HepG2 (cell line): ENCODE measurements around the gene SMAD2.

Experiments
- ASH2L ChIP-seq: fragments of 300-600, 200-600 bp; sonication (generic); IDR thresholded peaks from 2 replicates; pipeline ENCODE4 v1.7.0; 2017; ENCODE audit warnings: low read depth, mild to moderate bottlenecking, moderate library complexity, mixed read lengths, low read length; ENCODE audit not compliant: insufficient read length
- ESRRA ChIP-seq: sonication (generic); formaldehyde crosslinking; IDR thresholded peaks from 2 replicates; pipeline ENCODE4 v1.5.1; 2020; ENCODE audit warnings: mild to moderate bottlenecking, low read depth, missing genetic modification reagents
- HDAC6 ChIP-seq: fragments of 200-600 bp; sonication (generic); IDR thresholded peaks from 2 replicates; pipeline ENCODE4 v1.7.0; 2017; ENCODE audit warnings: mild to moderate bottlenecking, antibody characterized with exemption, low read length, low read depth
- HNF4A ChIP-seq: sonication (generic); formaldehyde crosslinking; IDR thresholded peaks from 2 replicates; pipeline ENCODE4 v1.4.0; 2020; ENCODE audit warnings: missing genetic modification reagents
- U2AF2 ChIP-seq: fragments of 200-400 bp; formaldehyde crosslinking; IDR thresholded peaks from 2 replicates; pipeline ENCODE4 v1.6.1; 2017; ENCODE audit warnings: low read depth, mild to moderate bottlenecking, low read length
- YY1 ChIP-seq: IDR thresholded peaks from 2 replicates; pipeline ENCODE4 v1.6.1; 2011; ENCODE audit warnings: low read length, low read depth, moderate library complexity, mild to moderate bottlenecking; ENCODE audit not compliant: insufficient read depth, insufficient replicate concordance
- TF ChIP-seq, protein P1 (sequence below): sonication (generic); formaldehyde crosslinking; IDR thresholded peaks from 2 replicates; pipeline ENCODE4 v1.4.0; 2020; ENCODE audit warnings: missing genetic modification reagents
- TF ChIP-seq, protein P2 (sequence below): sonication (generic); formaldehyde crosslinking; IDR thresholded peaks from 2 replicates; pipeline ENCODE4 v1.5.0; 2020; ENCODE audit warnings: mild to moderate bottlenecking, missing genetic modification reagents, moderate library complexity
- TF ChIP-seq, protein P3 (sequence below): sonication (generic); formaldehyde crosslinking; IDR thresholded peaks from 2 replicates; pipeline ENCODE4 v1.4.0; 2020; ENCODE audit warnings: missing genetic modification reagents
- TF ChIP-seq, protein P4 (sequence below): sonication (generic); formaldehyde crosslinking; IDR thresholded peaks from 2 replicates; pipeline ENCODE4 v1.4.0; 2020; ENCODE audit warnings: missing genetic modification reagents
- TF ChIP-seq, protein P5 (sequence below): sonication (generic); formaldehyde crosslinking; IDR thresholded peaks from 2 replicates; pipeline ENCODE4 v1.9.0; 2021; ENCODE audit warnings: missing genetic modification reagents, borderline replicate concordance

DNA sequence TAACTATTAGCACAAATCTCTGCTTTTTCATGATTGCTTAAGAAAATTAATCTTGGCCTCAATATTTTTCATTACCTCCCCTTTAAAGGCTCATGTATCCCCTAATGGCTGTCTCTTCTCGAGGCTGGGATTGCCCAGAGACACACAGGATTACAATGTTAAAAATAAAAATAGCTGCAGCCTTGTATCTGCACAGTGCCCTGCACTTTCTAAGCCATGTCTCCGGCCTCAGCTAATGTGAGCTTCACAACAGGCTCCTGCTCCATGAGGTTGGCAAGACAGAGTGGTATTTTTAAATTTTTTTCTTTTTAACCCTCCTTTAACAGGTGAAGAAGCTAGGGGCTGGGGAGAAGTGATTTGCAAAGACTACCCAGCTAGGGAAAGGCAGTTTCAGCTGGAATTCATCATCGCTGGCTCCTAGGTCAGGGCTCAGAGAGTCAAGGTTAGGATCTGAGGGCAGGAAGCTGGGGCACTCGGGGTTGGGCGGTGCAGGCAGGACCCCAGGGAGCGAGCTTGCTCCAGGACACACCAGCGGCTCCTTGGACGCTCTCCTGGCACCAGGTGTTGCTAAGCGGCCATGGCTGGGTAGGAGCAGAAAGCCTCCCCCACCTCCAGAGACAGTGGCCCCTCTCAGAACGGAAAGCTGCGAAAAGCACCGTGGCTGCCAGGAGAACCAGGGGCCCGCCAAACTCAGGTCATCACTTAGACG lies 135.6 kb downstream of the SMAD2 start:
- no peak for TF ChIP-seq ASH2L
- no peak for TF ChIP-seq U2AF2
- TF ChIP-seq, protein P1, sequence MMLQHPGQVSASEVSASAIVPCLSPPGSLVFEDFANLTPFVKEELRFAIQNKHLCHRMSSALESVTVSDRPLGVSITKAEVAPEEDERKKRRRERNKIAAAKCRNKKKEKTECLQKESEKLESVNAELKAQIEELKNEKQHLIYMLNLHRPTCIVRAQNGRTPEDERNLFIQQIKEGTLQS (CRISPR knock-in tag) = no peak
- TF ChIP-seq, protein P2, sequence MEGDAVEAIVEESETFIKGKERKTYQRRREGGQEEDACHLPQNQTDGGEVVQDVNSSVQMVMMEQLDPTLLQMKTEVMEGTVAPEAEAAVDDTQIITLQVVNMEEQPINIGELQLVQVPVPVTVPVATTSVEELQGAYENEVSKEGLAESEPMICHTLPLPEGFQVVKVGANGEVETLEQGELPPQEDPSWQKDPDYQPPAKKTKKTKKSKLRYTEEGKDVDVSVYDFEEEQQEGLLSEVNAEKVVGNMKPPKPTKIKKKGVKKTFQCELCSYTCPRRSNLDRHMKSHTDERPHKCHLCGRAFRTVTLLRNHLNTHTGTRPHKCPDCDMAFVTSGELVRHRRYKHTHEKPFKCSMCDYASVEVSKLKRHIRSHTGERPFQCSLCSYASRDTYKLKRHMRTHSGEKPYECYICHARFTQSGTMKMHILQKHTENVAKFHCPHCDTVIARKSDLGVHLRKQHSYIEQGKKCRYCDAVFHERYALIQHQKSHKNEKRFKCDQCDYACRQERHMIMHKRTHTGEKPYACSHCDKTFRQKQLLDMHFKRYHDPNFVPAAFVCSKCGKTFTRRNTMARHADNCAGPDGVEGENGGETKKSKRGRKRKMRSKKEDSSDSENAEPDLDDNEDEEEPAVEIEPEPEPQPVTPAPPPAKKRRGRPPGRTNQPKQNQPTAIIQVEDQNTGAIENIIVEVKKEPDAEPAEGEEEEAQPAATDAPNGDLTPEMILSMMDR = no peak
- TF ChIP-seq YY1 = no peak
- TF ChIP-seq, protein P3, sequence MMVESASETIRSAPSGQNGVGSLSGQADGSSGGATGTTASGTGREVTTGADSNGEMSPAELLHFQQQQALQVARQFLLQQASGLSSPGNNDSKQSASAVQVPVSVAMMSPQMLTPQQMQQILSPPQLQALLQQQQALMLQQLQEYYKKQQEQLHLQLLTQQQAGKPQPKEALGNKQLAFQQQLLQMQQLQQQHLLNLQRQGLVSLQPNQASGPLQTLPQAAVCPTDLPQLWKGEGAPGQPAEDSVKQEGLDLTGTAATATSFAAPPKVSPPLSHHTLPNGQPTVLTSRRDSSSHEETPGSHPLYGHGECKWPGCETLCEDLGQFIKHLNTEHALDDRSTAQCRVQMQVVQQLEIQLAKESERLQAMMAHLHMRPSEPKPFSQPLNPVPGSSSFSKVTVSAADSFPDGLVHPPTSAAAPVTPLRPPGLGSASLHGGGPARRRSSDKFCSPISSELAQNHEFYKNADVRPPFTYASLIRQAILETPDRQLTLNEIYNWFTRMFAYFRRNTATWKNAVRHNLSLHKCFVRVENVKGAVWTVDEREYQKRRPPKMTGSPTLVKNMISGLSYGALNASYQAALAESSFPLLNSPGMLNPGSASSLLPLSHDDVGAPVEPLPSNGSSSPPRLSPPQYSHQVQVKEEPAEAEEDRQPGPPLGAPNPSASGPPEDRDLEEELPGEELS (CRISPR knock-in tag) = no peak
- TF ChIP-seq HNF4A (CRISPR knock-in tag) = no peak
- TF ChIP-seq, protein P4, sequence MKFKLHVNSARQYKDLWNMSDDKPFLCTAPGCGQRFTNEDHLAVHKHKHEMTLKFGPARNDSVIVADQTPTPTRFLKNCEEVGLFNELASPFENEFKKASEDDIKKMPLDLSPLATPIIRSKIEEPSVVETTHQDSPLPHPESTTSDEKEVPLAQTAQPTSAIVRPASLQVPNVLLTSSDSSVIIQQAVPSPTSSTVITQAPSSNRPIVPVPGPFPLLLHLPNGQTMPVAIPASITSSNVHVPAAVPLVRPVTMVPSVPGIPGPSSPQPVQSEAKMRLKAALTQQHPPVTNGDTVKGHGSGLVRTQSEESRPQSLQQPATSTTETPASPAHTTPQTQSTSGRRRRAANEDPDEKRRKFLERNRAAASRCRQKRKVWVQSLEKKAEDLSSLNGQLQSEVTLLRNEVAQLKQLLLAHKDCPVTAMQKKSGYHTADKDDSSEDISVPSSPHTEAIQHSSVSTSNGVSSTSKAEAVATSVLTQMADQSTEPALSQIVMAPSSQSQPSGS (CRISPR knock-in tag) = no peak
- no peak for TF ChIP-seq ESRRA (CRISPR knock-in tag)
- TF ChIP-seq, protein P5, sequence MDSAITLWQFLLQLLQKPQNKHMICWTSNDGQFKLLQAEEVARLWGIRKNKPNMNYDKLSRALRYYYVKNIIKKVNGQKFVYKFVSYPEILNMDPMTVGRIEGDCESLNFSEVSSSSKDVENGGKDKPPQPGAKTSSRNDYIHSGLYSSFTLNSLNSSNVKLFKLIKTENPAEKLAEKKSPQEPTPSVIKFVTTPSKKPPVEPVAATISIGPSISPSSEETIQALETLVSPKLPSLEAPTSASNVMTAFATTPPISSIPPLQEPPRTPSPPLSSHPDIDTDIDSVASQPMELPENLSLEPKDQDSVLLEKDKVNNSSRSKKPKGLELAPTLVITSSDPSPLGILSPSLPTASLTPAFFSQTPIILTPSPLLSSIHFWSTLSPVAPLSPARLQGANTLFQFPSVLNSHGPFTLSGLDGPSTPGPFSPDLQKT = no peak
- no peak for TF ChIP-seq HDAC6
